ENCODE measurements around the gene P3H4.

- TF ChIP-seq POLR2A (IDR thresholded peaks at IDR 0.05; ENCODE audit: low read depth, low read length) (no peak), POLR2AphosphoS5 (IDR thresholded peaks at IDR 0.05; ENCODE audit: low read depth, low read length) (no peak)
Observed at GRCh38 chr17:41818024-41818423, 6.3 kb upstream of the P3H4 start.

Measured in GM12892 (cell line).